Aorta (tissue), 5 donors: ENCODE measurements around the gene MTA2. TPM values are rescaled to one million over a fixed set of nuclear protein-coding genes. Genes with fewer than 3 reads are reported as not detected.
"Not testable (repeated sequence)": the region's sequence is repeated elsewhere in the genome, so short reads cannot be mapped to it uniquely, and the experiment has no call there.

Experiments used
- ATAC-seq: fragments of 200-7000 bp; cut with Tn5 transposase; one replicate; pipeline ENCODE4 v1.9.1; 2022; ENCODE audit warnings: moderate library complexity; ENCODE audit not compliant: low FRiP score
- DNase-seq, 2 donors: peaks; one replicate each; pipeline ENCODE4 v3.0.0-alpha.2; 2020
- H3K27ac ChIP-seq, 2 donors: one replicate each; pipeline ENCODE4 v1.5.1; 2013; ENCODE audit warnings: low read length in 2 of 2, mild to moderate bottlenecking in 2 of 2, moderate library complexity in 2 of 2, control low read depth in 1 of 2, inconsistent platforms in 1 of 2, low read depth in 1 of 2
- H3K27me3 ChIP-seq, 2 donors: one replicate each; pipeline ENCODE4 v1.6.1; 2013; ENCODE audit warnings: control low read depth in 1 of 2, low read length in 1 of 2, mild to moderate bottlenecking in 1 of 2, moderate library complexity in 1 of 2; ENCODE audit not compliant: insufficient read depth in 2 of 2, control insufficient read depth in 1 of 2
- H3K36me3 ChIP-seq, 2 donors: one replicate each; pipeline ENCODE4 v1.6.1; 2013; ENCODE audit warnings: control low read depth in 1 of 2, low read length in 1 of 2, mild to moderate bottlenecking in 1 of 2; ENCODE audit not compliant: insufficient read depth in 2 of 2, control insufficient read depth in 1 of 2
- H3K4me1 ChIP-seq, 2 donors: one replicate each; pipeline ENCODE4 v1.6.1; 2013; ENCODE audit warnings: low read length in 2 of 2, control low read depth in 1 of 2, mild to moderate bottlenecking in 1 of 2, moderate library complexity in 1 of 2; ENCODE audit not compliant: insufficient read depth in 2 of 2, control insufficient read depth in 1 of 2
- H3K4me3 ChIP-seq, 2 donors: one replicate each; pipeline ENCODE4 v1.5.1; 2013; ENCODE audit warnings: low read length in 2 of 2, control low read depth in 1 of 2, mild to moderate bottlenecking in 1 of 2
- H3K9me3 ChIP-seq: one replicate; pipeline ENCODE4 v1.6.1; 2013; ENCODE audit warnings: mild to moderate bottlenecking, low read length; ENCODE audit not compliant: control insufficient read depth
- WGBS, 2 donors: extraction: QIAGEN DNeasy Blood & Tissue Kit; methylation state at CpG; one replicate each; pipeline ENCODE4 v1.1.7; 2013; 5-methylcytosine and 5-hydroxymethylcytosine counted together
- intact Hi-C, 2 donors: fragments of 100-400 bp; cut with DNase I; formaldehyde crosslinking; loops; one replicate each; pipeline versions ENCODE4 v1.14.2 to v1.15.0; 2022
- polyA plus RNA-seq, 2 donors: library from polyadenylated mRNA; stranded (reverse); fragments of 200-250 nt; gene quantifications; one replicate each; pipeline ENCODE4 v1.2.3, GENCODE V29; 2013
- total RNA-seq, 2 donors: library from RNA; stranded (reverse); fragmentation: NEBNext Ultra II Directional; extraction: Animal tissue kit (Norgen Biotek cat#: 25700); gene quantifications; one replicate each; pipeline ENCODE4 v1.2.1, GENCODE V29; 2021
- donor health status: healthy with polysubstance abuse.
- donor health status: Bipolar disorder and iron deficiency.
- donor health status: DM: no; HTN: no; CAD: no.
- donor health status: DM: no; HTN: no; CAD: no.
- donor health status: DM: yes; HTN: yes; CAD: no.

The MTA2 gene
- total and polyA plus RNA-seq, 4 donors = 13.5 to 87.9 (median 60.2) TPM

DNA sequence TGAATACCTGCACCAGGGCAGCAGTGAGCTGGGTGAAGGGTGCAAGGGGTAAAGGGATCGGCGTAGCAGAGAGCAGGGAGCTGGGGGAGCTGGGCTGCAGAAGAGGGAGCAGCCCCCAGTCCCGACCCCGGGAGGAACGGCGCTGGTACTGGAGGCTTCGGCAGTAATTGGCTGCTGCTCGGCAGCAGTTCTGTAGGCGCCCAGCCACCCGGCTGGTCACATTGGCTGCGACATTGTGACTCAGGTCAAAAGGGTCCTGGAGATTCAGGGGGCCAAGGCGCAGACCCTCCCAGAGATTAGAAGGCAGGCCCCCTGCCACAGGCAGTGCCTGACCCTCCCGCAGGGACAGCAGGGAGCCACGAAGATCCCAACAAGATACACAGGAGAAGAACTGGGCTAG is 25.8 kb downstream of the MTA2 start:
- DNase-seq (peak in 1 of 2 donors; percentile 42), ATAC-seq (no peak)
- H3K4me1 ChIP-seq = no peaks in the 10 kb centered on the region
- no peaks in the 10 kb centered on the region for H3K9me3 ChIP-seq
- H3K36me3 ChIP-seq = peaks cover 0 to 5% of the 10 kb centered on the region in 2 donors
- H3K4me3 ChIP-seq = no peak overlapping the region
- intact Hi-C loops = no loop called here
- no peaks in the 10 kb centered on the region for H3K27me3 ChIP-seq
- 84 to 88% methylated on average over 14 of the region's 14 CpGs for WGBS, 2 donors
- H3K27ac ChIP-seq = no peak overlapping the region

GRCh38 chr11:62575156-62575555 is 26.5 kb downstream of the MTA2 start:
- H3K4me1 ChIP-seq = no peaks in the 10 kb centered on the region
- DNase-seq = peak in 1 of 2 donors; percentile 56
- WGBS, 2 donors = 13% methylated on average over 17 of the region's 17 CpGs

GRCh38 chr11:62574363-62575071 is 27.1 kb downstream of the MTA2 start:
- intact Hi-C loops = no loop called here
- Histone ChIP-seq H3K36me3 (peaks cover 0 to 5% of the 10 kb centered on the region in 2 donors), H3K4me1 (no peaks in the 10 kb centered on the region), H3K27ac (peak overlapping the region; percentile 3 to 90), H3K27me3 (no peaks in the 10 kb centered on the region), H3K4me3 (peak overlapping the region; percentile 24 to 52), H3K9me3 (no peaks in the 10 kb centered on the region)
- peak; percentile 40 for ATAC-seq
- DNase-seq = peak; percentile 68 to 81
- 0% methylated on average over 33 of the region's 33 CpGs for WGBS, 2 donors

More at GRCh38 chr11:62575156-62575555, 26.5 kb downstream of the MTA2 start:
- Histone ChIP-seq H3K9me3 (no peaks in the 10 kb centered on the region), H3K36me3 (peaks cover 0 to 5% of the 10 kb centered on the region in 2 donors), H3K4me3 (peak overlapping the region; percentile 24 to 52), H3K27ac (peak overlapping the region in 1 of 2 donors; percentile 34), H3K27me3 (no peaks in the 10 kb centered on the region)
- intact Hi-C loops = no loop called here
- ATAC-seq = no peak

- 0% methylated on average over 46 of the region's 46 CpGs for WGBS, 2 donors
- Histone ChIP-seq H3K27ac (peak within 1 kb of the TSS; percentile 3 to 90), H3K4me3 (peak within 1 kb of the TSS; percentile 82 to 92), H3K9me3 (no peaks in the 10 kb centered on the region), H3K4me1 (no peaks in the 10 kb centered on the region), H3K27me3 (no peaks in the 10 kb centered on the region), H3K36me3 (peaks cover 0 to 5% of the 10 kb centered on the region in 2 donors)
- peak; percentile 99 for DNase-seq
- intact Hi-C loops = no loop called here
- ATAC-seq = peak; percentile 98
Observed at GRCh38 chr11:62573592-62574362, 27.9 kb downstream of the MTA2 start, which contains the start of gene EEF1G. Gene EEF1G (minus strand): TSS chr11:62573891. CDS start chr11:62573842, 49 bp downstream.

DNA sequence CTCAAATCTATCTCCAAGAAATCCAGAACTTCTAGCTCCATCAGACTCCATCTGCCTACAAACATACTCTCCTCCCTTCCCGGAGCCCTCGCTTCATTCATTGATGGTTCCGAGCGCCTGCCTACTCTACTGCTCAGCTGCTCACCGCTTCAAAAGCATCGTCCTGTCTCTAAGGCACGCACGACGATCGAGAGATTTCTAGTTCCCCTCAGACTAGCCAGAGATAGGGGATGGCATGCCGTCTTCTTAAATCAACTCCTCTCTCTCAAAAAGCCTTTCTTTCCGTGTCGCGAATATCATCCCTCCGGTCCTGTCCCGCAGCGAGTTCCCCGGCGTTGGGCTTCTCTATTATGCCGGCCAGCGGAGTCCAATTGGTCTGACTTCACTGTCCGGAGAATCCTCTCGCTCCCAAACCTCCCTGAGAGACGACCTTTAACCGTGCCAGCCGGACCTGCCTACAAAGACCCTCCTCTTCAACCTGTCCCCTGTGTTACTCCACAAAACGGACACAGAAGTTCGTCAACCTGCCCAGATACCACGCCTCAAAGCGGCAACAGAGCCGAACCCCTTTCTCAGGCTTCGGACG is 28.6 kb downstream of the MTA2 start:
- Histone ChIP-seq H3K27me3 (no peaks in the 10 kb centered on the region), H3K4me3 (peak overlapping the region; percentile 82 to 92), H3K27ac (peak overlapping the region in 1 of 2 donors; percentile 79), H3K9me3 (no peaks in the 10 kb centered on the region), H3K36me3 (peaks cover 0 to 5% of the 10 kb centered on the region in 2 donors), H3K4me1 (no peaks in the 10 kb centered on the region)
- DNase-seq (no peak), ATAC-seq (no peak)
- intact Hi-C loops = no loop called here
- 0 to 1% methylated on average over 33 of the region's 33 CpGs for WGBS, 2 donors

DNA sequence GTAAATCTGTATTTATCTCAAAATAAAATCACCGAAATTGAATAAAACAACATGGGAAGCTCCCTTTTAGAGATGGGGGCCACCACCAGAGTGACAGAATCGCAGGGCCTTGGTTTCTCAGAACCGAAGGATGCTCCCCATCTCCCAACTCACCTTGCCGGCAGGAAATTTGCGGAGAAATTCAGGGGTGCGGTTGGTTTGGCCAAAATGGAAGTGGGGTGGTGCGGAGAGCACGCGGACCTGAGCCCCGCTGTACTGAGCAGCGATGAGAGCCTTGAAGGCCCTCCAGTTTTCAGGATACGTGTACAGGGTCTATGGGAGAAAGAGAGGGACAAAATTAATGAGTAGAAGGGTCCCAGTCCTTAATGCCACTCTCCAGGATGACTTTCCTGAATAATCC is 29.2 kb downstream of the MTA2 start:
- WGBS, 2 donors = 72% methylated on average over 12 of the region's 12 CpGs
- DNase-seq (no peak), ATAC-seq (no peak)
- no peaks in the 10 kb centered on the region for H3K27me3 ChIP-seq
- H3K4me1 ChIP-seq = no peaks in the 10 kb centered on the region
- intact Hi-C loops = no loop called here
- H3K36me3 ChIP-seq = peaks cover under 1 to 5% of the 10 kb centered on the region in 2 donors
- no peaks in the 10 kb centered on the region for H3K9me3 ChIP-seq
- peak overlapping the region in 1 of 2 donors; percentile 82 for H3K4me3 ChIP-seq
- no peak overlapping the region for H3K27ac ChIP-seq

GRCh38 chr11:62571493-62571892 is 30.2 kb downstream of the MTA2 start:
- H3K27ac ChIP-seq, DNase-seq, H3K4me3 ChIP-seq, intact Hi-C loops, H3K27me3 ChIP-seq, H3K36me3 ChIP-seq, H3K9me3 ChIP-seq, H3K4me1 ChIP-seq, ATAC-seq: not testable (repeated sequence)
- 87 to 89% methylated on average over 5 of the region's 5 CpGs for WGBS, 2 donors

DNA sequence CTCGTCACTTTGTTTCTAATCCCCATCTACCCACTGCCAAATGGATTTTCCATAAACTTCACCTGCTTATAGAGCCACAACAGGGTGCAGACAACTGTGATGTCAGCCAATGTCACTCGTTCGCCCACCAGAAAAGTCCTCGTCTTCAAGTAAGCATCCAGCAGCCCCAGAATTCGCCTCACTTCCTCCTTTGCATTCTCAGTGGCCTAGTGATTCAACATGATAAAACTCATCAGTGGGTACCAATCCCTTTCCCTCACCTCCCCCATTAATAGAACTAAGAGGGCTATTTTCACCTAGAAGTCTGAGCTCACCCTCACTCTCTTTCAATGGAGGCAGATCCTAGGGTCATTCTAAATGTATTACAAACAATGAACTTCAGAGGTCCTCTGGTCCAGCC is 30.8 kb downstream of the MTA2 start:
- WGBS, 2 donors = 91 to 92% methylated on average over 5 of the region's 5 CpGs
- H3K27me3 ChIP-seq, intact Hi-C loops: not testable (repeated sequence)

More for the DNA sequence above, 30.8 kb downstream of the MTA2 start:
- not testable (repeated sequence) for H3K4me3 ChIP-seq, H3K9me3 ChIP-seq, H3K4me1 ChIP-seq, ATAC-seq, H3K36me3 ChIP-seq, H3K27ac ChIP-seq, DNase-seq
